Measurements from ENCODE around the gene CCNY. TPM values are rescaled to one million over a fixed set of nuclear protein-coding genes. Genes with fewer than 3 reads are reported as not detected.

The CCNY gene
- total RNA-seq, 1 experiment from 2014 or later = 62.2 TPM

GRCh38 chr10:35326466-35327235 is 9.7 kb upstream of the CCNY start (continued):
- TF ChIP-seq, protein P1, sequence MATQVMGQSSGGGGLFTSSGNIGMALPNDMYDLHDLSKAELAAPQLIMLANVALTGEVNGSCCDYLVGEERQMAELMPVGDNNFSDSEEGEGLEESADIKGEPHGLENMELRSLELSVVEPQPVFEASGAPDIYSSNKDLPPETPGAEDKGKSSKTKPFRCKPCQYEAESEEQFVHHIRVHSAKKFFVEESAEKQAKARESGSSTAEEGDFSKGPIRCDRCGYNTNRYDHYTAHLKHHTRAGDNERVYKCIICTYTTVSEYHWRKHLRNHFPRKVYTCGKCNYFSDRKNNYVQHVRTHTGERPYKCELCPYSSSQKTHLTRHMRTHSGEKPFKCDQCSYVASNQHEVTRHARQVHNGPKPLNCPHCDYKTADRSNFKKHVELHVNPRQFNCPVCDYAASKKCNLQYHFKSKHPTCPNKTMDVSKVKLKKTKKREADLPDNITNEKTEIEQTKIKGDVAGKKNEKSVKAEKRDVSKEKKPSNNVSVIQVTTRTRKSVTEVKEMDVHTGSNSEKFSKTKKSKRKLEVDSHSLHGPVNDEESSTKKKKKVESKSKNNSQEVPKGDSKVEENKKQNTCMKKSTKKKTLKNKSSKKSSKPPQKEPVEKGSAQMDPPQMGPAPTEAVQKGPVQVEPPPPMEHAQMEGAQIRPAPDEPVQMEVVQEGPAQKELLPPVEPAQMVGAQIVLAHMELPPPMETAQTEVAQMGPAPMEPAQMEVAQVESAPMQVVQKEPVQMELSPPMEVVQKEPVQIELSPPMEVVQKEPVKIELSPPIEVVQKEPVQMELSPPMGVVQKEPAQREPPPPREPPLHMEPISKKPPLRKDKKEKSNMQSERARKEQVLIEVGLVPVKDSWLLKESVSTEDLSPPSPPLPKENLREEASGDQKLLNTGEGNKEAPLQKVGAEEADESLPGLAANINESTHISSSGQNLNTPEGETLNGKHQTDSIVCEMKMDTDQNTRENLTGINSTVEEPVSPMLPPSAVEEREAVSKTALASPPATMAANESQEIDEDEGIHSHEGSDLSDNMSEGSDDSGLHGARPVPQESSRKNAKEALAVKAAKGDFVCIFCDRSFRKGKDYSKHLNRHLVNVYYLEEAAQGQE (IDR thresholded peaks at IDR 0.05; ENCODE audit: low read depth) = no peak
- no peak for TF ChIP-seq ZNF274 (IDR thresholded peaks at IDR 0.05; ENCODE audit: low read depth, low read length)
- TF ChIP-seq ZBTB33 (IDR thresholded peaks at IDR 0.05; ENCODE audit: extremely low read depth, insufficient replicate concordance, low read length) = no peak
- TF ChIP-seq EZH2phosphoT487 (IDR thresholded peaks at IDR 0.05; ENCODE audit: borderline replicate concordance) = no peak
- TF ChIP-seq YY1 (IDR thresholded peaks at IDR 0.05; ENCODE audit: extremely low read depth, insufficient replicate concordance, low read depth, low read length) = no peak
- TF ChIP-seq TCF7L2 (IDR thresholded peaks at IDR 0.05; ENCODE audit: borderline replicate concordance, extremely low read depth, insufficient read depth, insufficient read length) = no peak

Measured in HCT116 (cell line).